ENCODE results near the gene PCOLCE2.

PCOLCE2 gene

DNA sequence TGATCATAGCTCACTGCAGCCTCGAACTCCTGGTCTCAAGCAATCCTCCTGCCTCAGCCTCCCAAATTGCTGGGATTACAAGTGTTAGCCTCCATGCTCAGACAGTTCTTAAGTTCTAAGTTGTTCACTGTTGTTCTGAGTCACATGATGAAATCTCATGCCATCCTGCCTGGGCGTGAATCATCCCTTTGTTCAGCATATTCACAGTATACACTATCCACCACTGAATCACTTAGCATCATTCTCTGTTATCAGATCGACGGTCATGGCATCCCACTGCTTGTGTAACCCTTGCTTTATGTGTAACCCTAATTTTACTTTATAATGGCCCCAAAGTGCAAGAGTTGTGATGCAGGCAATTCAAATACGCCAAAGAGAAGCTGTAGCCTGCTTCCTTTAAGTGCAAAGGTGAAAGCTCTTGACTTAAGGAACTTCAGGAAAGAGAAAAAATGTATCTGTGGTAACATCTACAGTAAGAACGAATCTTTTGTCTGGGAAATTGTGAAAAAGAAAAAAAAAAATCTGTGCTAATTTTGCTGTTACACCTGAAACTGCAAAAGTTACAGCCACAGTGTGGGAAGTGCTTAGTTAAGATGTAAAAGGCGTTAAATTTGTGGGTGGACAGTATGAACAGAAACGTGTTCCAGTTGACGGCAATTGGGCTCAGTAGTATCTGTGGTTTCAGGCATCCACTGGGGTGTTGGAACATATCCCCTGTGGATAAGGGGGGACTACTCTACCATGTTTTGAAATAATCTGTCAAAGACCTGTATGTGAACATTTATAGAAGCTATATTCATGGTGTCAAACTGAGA lies 80.6 kb downstream of the PCOLCE2 start:
- no peak for DNase-seq

DNA sequence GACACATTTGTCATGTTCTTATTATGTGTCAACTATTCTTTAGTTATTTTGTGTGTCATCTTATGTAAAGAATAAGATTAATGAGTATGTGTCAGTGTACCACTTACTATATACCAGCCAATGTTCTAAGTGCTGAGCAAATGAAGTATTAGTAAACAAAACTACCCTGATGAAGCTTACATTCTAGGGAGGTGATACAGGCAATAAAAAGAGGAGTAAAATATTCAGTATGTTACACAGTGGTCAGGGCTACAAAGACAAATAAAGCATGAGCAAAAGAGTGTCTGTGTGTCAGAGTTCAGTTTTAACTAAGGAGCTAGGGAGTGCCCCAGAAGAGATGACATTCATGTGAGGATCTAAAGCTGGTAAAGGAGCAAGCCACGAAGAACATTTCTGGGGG lies 86.0 kb downstream of the PCOLCE2 start:
- DNase-seq: no peak

DNA sequence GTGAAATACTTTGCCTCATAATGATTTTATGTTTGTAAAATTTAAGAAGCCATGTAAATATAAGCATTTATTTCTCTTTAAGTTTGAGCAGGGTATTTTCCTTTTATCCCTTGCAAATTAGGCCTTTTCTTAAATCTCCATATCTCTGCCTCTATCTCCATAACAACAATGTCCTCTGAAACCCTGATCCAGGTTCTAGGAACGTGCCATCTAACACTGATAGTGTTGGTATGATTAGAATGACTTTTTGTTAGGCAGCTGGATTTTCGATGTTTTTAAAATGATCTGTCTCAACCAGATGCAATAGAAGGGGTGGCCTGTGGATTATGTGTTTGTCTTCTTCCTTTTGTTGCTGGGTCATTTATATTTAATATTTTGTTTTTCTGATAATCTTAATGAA lies 87.1 kb downstream of the PCOLCE2 start:
- DNase-seq: no peak

DNA sequence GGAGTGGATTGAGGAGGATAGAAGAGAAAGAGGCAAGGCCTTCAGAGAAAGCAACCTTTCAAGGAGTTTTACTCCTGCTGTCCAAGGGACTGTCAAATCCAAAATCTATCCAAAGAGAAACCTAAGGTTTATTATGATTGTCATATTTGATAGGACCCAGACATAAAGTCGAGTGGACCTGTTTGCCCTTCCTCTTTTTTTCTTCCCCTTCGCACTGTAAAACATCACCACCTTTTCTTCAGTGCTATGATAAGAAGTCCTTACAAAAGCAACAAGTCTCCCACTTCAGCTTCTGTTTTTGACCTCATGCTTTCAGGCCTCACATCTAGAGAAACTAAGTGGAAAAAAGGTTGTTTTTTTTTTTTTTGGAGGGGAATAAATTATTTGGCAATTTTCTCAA lies 92.1 kb downstream of the PCOLCE2 start:
- no peak for DNase-seq

DNA sequence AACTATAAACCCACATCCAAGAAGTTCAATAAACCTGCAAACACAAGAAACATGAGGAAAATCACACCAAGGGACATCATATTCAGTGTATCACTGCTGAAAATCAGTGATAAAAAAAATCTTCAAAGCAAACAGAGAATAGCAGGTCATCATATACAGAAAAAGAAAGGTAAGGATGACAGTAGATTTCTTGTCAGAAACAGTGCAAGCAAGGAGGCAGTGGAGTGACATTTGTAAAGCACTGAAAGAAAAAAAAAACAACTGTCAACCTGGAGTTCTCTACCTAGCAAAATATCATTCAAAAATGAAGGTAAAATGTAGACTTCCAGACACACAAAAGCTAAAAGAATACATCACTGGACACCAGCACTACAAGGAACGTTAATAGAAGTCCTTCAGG lies 93.6 kb downstream of the PCOLCE2 start:
- no peak for DNase-seq

DNA sequence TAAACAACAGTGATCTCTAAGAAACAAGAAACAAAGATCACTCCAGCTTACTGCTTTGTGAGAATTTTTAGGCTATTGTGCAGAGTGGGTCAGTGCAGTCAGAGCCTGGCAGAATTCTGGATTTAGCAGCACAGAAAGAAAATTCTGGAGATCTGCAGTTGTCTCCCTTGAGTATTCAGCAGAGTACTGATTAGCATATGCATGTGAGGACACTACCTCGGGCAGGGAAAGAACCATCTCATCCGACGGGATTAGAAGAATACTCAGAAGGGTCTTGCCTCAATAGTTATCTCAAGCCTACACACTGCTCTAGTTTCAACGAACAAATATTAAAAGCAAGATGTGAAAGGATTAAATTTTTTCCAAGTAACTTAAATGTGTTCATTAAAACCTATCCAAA lies 94.4 kb downstream of the PCOLCE2 start:
- no peak for DNase-seq

DNA sequence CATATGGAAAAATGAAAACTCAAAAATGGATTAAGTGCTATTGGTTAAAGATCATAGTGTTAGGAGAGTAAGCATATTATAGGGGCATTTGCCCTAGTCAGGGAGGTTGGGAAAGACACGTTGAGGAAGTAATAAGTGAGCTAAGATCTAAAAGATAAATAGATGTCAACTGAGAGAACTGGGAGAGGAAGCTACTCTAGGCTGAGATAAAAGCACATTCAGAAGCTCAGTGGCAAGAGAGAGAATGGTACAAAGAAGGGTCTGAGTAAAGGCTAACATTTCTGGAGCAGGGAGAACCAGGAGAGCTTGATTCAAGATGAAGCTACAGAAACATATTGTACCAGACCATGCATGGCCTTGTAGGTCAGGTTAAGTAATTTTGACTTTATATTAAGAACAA lies 101.2 kb downstream of the PCOLCE2 start:
- DNase-seq: no peak

DNA sequence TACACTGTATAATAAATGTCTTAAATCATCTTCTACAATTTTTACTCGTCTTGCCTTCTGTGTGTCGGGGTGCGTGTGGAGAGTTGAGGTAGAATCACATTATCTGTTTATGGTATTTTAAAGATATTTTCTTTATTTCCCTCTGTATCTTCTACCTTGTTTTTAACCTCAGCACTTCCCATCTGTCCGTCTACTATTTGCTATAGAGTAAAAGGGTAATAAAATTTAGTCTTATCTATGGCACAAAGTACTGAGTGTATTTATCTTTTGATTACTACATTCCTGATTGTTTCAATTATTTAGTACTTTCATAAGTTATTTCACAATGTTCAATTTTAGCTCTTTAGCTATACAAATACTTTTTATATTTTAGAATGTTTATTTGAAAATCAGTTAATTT lies 102.9 kb downstream of the PCOLCE2 start:
- no peak for DNase-seq

DNA sequence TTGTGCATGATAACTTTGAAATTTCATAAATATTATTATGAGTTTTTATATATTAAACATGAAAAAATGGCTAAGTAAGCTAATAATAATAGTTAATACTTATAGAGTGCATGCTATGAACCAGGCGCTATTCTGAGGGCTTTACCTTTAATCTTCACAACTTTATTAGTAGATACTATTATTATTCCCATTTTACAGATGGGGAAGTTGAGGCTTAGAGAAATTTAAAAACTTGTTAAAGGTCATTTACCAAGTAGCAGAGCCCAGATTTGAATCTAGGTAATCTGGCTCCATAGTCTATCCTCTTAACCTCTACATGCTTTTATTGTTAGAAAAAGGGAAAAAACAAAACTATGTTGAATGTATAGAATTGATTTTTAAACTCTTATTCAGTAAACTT lies 104.7 kb downstream of the PCOLCE2 start:
- DNase-seq: no peak

DNA sequence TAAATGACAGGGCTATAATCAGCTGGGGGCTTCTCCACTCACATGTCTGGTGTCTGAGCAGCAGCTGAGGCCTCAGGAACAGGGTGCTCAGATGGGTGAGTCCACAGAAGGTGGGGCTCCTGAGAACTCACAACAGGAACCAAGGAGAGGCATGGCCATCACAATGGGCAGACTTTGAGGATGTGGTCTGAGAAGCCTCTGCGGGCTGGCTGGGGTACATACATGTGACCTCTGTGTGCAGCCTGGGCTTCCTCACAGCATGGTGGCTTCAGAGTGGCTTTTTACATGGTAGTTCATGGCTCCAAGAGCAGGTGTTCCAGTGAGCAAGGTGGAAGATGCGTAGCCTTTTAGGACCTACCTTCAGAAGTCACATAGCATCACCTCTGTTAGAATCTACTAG lies 106.3 kb downstream of the PCOLCE2 start:
- no peak for DNase-seq

DNA sequence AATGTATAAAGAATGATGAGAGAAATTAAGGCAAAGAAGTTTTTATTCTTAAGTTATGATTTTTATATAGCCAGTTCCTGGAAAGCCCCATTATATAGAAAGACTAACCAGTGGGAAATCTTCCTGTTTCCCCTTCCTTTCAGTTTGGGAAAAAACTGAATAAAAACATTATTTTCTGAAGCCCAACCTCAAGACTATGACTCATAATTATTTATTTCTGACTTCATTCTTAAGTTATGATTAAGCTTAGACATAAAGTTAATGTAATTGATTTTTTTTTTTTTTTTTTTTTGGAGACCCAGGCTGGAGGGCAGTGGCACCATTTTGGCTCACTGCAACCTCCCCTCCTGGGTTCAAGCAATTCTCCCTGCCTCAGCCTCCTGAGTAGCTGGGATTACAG lies 109.3 kb downstream of the PCOLCE2 start:
- DNase-seq: no peak

DNA sequence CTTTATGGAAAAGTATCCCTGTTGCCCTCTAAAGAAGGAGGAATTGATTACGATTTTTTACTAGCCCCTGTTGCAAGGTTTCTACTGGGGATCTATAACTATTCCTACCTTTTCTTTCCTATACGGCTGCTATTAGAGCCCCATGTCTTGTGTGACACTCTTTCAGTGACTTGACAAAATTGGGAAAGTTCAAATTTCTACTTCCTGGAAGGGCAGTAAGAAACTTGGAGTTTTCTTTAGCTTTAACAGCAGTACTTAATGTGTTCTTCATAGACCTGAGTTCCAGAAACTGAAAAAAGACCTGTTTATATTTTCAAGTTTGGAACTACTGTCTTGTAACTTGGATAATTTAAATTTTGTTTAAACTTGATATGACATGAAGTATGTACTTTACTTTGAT lies 110.3 kb downstream of the PCOLCE2 start:
- no peak for DNase-seq

DNA sequence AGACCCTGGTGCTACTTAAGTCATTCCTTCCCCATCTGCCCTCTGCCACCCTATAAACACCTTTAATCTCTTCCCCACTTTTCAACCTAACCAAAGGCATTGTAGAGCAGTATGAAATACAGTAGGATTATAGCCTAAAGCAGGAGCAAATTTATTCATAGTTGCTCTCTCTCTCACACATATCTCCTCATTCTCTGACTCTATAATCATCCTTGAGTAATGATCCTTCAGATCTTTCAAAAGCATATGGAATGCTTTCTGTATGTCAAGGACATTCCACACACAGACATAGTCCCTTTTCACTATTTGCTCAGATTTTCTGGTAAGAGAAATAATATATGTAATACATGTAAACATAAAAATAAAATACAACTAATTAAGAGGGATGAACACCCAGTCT lies 111.0 kb downstream of the PCOLCE2 start:
- DNase-seq: no peak

DNA sequence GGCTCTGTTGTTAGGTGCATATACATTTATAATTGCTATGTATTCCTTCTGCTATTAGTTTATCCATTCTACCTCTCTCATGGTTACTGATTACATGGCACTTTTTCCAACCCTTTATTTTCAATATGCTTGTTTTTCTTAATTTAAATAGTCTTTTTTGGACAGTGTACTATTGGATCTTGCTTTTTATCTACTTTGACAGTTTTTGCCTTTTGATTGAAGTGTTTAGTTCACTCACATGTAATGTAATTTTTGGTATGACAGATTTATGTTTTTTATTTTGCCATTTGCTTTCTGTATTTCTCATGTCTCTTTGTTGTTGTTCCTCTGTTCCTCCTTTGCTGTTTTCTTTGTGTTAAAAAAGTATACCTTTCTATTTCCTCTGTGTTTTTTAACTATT lies 120.5 kb downstream of the PCOLCE2 start:
- DNase-seq: no peak
